ENCODE data around the gene TRIM72.

DNA sequence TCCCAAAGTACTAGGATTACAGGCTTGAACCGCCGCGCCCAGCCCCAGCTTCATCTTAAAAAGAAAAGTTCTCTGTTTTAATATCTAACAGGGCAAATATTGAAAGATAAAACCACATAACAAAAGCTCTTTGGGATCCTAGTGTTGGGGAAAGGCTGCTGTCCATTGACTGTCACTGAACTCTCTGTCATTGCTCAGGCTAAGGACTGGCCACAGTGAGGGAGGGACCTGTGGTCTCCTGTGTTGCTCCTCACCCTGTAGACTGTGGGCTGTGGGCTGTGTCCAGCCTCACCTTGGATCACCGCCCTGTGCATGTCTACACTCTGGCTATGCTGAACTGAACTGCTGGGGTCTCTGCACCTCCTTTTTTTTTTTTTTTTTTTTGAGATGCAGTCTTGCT is 14.3 kb downstream of the TRIM72 start:
- TF ChIP-seq, protein P1, sequence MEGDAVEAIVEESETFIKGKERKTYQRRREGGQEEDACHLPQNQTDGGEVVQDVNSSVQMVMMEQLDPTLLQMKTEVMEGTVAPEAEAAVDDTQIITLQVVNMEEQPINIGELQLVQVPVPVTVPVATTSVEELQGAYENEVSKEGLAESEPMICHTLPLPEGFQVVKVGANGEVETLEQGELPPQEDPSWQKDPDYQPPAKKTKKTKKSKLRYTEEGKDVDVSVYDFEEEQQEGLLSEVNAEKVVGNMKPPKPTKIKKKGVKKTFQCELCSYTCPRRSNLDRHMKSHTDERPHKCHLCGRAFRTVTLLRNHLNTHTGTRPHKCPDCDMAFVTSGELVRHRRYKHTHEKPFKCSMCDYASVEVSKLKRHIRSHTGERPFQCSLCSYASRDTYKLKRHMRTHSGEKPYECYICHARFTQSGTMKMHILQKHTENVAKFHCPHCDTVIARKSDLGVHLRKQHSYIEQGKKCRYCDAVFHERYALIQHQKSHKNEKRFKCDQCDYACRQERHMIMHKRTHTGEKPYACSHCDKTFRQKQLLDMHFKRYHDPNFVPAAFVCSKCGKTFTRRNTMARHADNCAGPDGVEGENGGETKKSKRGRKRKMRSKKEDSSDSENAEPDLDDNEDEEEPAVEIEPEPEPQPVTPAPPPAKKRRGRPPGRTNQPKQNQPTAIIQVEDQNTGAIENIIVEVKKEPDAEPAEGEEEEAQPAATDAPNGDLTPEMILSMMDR (IDR thresholded peaks at IDR 0.05; ENCODE audit: extremely low read depth in 1 of 2, insufficient read depth in 1 of 2, low read depth in 1 of 2, low read length in 2 of 2), result no peak
- no peak for TF ChIP-seq MYC (IDR thresholded peaks at IDR 0.05; ENCODE audit: low read depth, low read length)
- TF ChIP-seq POLR2A (IDR thresholded peaks at IDR 0.05; ENCODE audit: low read depth, low read length), result no peak
- no peak for TF ChIP-seq POLR2AphosphoS5 (IDR thresholded peaks at IDR 0.05; ENCODE audit: insufficient read depth, low read depth, low read length)
- no peak for TF ChIP-seq EZH2 (IDR thresholded peaks at IDR 0.05; ENCODE audit: borderline replicate concordance, low read depth, low read length, severe bottlenecking)
- TF ChIP-seq, protein P2, sequence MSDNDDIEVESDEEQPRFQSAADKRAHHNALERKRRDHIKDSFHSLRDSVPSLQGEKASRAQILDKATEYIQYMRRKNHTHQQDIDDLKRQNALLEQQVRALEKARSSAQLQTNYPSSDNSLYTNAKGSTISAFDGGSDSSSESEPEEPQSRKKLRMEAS (IDR thresholded peaks at IDR 0.05; ENCODE audit: insufficient read depth, insufficient read length), result no peak
- no peak for TF ChIP-seq JUN (IDR thresholded peaks at IDR 0.05; ENCODE audit: borderline replicate concordance, insufficient read depth, insufficient read length, low read depth)
- no peak for TF ChIP-seq FOS (IDR thresholded peaks at IDR 0.05; ENCODE audit: borderline replicate concordance, insufficient read depth, low read length)
- no peak for TF ChIP-seq GATA2 (IDR thresholded peaks at IDR 0.05; ENCODE audit: insufficient read depth, insufficient read length, low read depth, low read length)

Data from endothelial cell of umbilical vein (primary cell).